Activated CD8-positive, alpha-beta memory T cell treated with anti-CD3 and anti-CD28 coated beads, Interleukin-2, amount 10 ng/mL, durations not matched to agents 7 days and 5 days (primary cell): Measurements from ENCODE around the gene CXXC5. TPM values are rescaled to one million over a fixed set of nuclear protein-coding genes. Genes with fewer than 3 reads are reported as not detected.

Experiments used
- ATAC-seq: fragments of 150-1000 bp; cut with Tn5 transposase; one replicate; pipeline ENCODE4 v1.10.0; 2021; ENCODE audit warnings: moderate library complexity
- CTCF ChIA-PET: fragments of 350-600 bp; sonication (Branson Sonifier 250); formaldehyde crosslinking; loops from one replicate; lab custom pipeline; 2021; ENCODE audit warnings: antibody characterized with exemption; lab: Charles Lee
- DNase-seq: peaks from one replicate; pipeline ENCODE4 v3.0.0-alpha.2; 2020
- H3K27ac Mint-ChIP-seq: one replicate; pipeline ENCODE4 v1.8.0; 2021; ENCODE audit warnings: mild to moderate bottlenecking, mixed read lengths
- H3K27me3 Mint-ChIP-seq: one replicate; pipeline ENCODE4 v1.8.0; 2021; ENCODE audit warnings: mixed read lengths
- H3K36me3 Mint-ChIP-seq: one replicate; pipeline ENCODE4 v1.8.0; 2021; ENCODE audit warnings: mild to moderate bottlenecking, mixed read lengths
- H3K4me1 Mint-ChIP-seq: one replicate; pipeline ENCODE4 v1.8.0; 2021; ENCODE audit warnings: mixed read lengths
- H3K4me3 Mint-ChIP-seq: one replicate; pipeline ENCODE4 v1.8.0; 2021; ENCODE audit warnings: mild to moderate bottlenecking, moderate library complexity, mixed read lengths
- H3K9me3 Mint-ChIP-seq: one replicate; pipeline ENCODE4 v1.8.0; 2022; ENCODE audit warnings: low read depth, mixed read lengths
- total RNA-seq, 2 experiments: library from RNA; stranded (reverse); gene quantifications; one replicate each; pipeline ENCODE4 v1.2.3, GENCODE V29; 2021

Gene CXXC5
- total RNA-seq, 2 experiments from 2014 or later, result 1.8 to 4.1 TPM

GRCh38 chr5:139692679-139693308 is 44.6 kb downstream of the CXXC5 start:
- CTCF ChIA-PET, result interaction anchor here (1.5 to 8.9 kb wide), 5 partner anchors 19 to 83 kb away, joined by 5 to 215 read pairs (median 7); no protein-coding TSS in a partner anchor
- no peaks in the 10 kb centered on the region for H3K9me3 Mint-ChIP-seq
- H3K4me1 Mint-ChIP-seq, result peaks cover 12% of the 10 kb centered on the region
- H3K4me3 Mint-ChIP-seq, result no peak overlapping the region
- no peaks in the 10 kb centered on the region for H3K36me3 Mint-ChIP-seq
- peaks cover 10% of the 10 kb centered on the region for H3K27me3 Mint-ChIP-seq
- H3K27ac Mint-ChIP-seq, result no peak overlapping the region
- ATAC-seq (no peak), DNase-seq (no peak)

- Mint-ChIP-seq H3K9me3 (no peaks in the 10 kb centered on the region), H3K4me3 (no peak overlapping the region), H3K36me3 (no peaks in the 10 kb centered on the region), H3K27ac (no peak overlapping the region), H3K27me3 (peaks cover 15% of the 10 kb centered on the region), H3K4me1 (peaks cover 20% of the 10 kb centered on the region)
- ATAC-seq, result no peak
- no peak for DNase-seq
- CTCF ChIA-PET, result interaction anchor here (1.0 to 8.9 kb wide), 6 partner anchors 16 to 82 kb away, joined by 3 to 215 read pairs (median 5); no protein-coding TSS in a partner anchor
These were observed 45.7 kb downstream of the CXXC5 start for GRCh38 chr5:139693676-139694364.

GRCh38 chr5:139694556-139695177 is 46.5 kb downstream of the CXXC5 start:
- no peaks in the 10 kb centered on the region for H3K9me3 Mint-ChIP-seq
- CTCF ChIA-PET, result interaction anchor here (1.1 to 8.9 kb wide), 2 partner anchors 15 to 60 kb away, joined by 4 to 215 read pairs; no protein-coding TSS in a partner anchor
- DNase-seq, result no peak
- no peak for ATAC-seq
- peaks cover 15% of the 10 kb centered on the region for H3K27me3 Mint-ChIP-seq
- H3K36me3 Mint-ChIP-seq, result no peaks in the 10 kb centered on the region
- H3K4me1 Mint-ChIP-seq, result peaks cover 20% of the 10 kb centered on the region
- H3K4me3 Mint-ChIP-seq, result no peak overlapping the region
- no peak overlapping the region for H3K27ac Mint-ChIP-seq

- H3K36me3 Mint-ChIP-seq, result no peaks in the 10 kb centered on the region
- H3K27ac Mint-ChIP-seq, result no peak overlapping the region
- peaks cover 20% of the 10 kb centered on the region for H3K4me1 Mint-ChIP-seq
- no peaks in the 10 kb centered on the region for H3K9me3 Mint-ChIP-seq
- ATAC-seq, result no peak
- H3K27me3 Mint-ChIP-seq, result peaks cover 15% of the 10 kb centered on the region
- no peak for DNase-seq
- CTCF ChIA-PET, result interaction anchor here (1.2 to 8.9 kb wide), 3 partner anchors 60 to 82 kb away, joined by 3 to 215 read pairs (median 6); no protein-coding TSS in a partner anchor
- no peak overlapping the region for H3K4me3 Mint-ChIP-seq
These were observed 47.0 kb downstream of the CXXC5 start for GRCh38 chr5:139695178-139695573.

GRCh38 chr5:139696167-139696893 is 48.2 kb downstream of the CXXC5 start:
- Mint-ChIP-seq H3K4me1 (peaks cover 28% of the 10 kb centered on the region), H3K36me3 (no peaks in the 10 kb centered on the region), H3K9me3 (no peaks in the 10 kb centered on the region), H3K27ac (no peak overlapping the region), H3K4me3 (no peak overlapping the region), H3K27me3 (peaks cover 25% of the 10 kb centered on the region)
- no peak for ATAC-seq
- DNase-seq, result no peak
- CTCF ChIA-PET, result interaction anchor here (1.2 to 8.9 kb wide), 5 partner anchors 21 to 121 kb away, joined by 3 to 215 read pairs (median 4); no protein-coding TSS in a partner anchor

GRCh38 chr5:139696894-139697658 is 48.9 kb downstream of the CXXC5 start:
- no peaks in the 10 kb centered on the region for H3K36me3 Mint-ChIP-seq
- peaks cover 31% of the 10 kb centered on the region for H3K4me1 Mint-ChIP-seq
- DNase-seq (no peak), ATAC-seq (peak; percentile 71)
- H3K27me3 Mint-ChIP-seq, result peaks cover 28% of the 10 kb centered on the region
- H3K9me3 Mint-ChIP-seq, result no peaks in the 10 kb centered on the region
- CTCF ChIA-PET, result interaction anchor here (1.3 to 8.9 kb wide), 3 partner anchors 62 to 122 kb away, joined by 3 to 215 read pairs (median 6); no protein-coding TSS in a partner anchor
- peak overlapping the region; percentile 32 for H3K4me3 Mint-ChIP-seq
- H3K27ac Mint-ChIP-seq, result no peak overlapping the region

GRCh38 chr5:139698490-139699146 is 50.5 kb downstream of the CXXC5 start:
- Mint-ChIP-seq H3K27ac (no peak overlapping the region), H3K4me1 (peaks cover 31% of the 10 kb centered on the region), H3K9me3 (no peaks in the 10 kb centered on the region), H3K36me3 (no peaks in the 10 kb centered on the region), H3K4me3 (no peak overlapping the region), H3K27me3 (peaks cover 35% of the 10 kb centered on the region)
- CTCF ChIA-PET, result interaction anchor here (0.6 kb wide), 1 partner anchor 675 kb away, joined by 4 read pairs; no protein-coding TSS in a partner anchor
- no peak for DNase-seq
- no peak for ATAC-seq

- Mint-ChIP-seq H3K27me3 (peaks cover 35% of the 10 kb centered on the region), H3K4me3 (no peak overlapping the region), H3K36me3 (no peaks in the 10 kb centered on the region), H3K27ac (no peak overlapping the region), H3K9me3 (no peaks in the 10 kb centered on the region), H3K4me1 (peaks cover 31% of the 10 kb centered on the region)
- DNase-seq, result no peak
- ATAC-seq, result no peak
- CTCF ChIA-PET, result interaction anchor here (0.6 to 2.7 kb wide), 3 partner anchors 29 to 675 kb away, joined by 3 to 10 read pairs (median 4); no protein-coding TSS in a partner anchor
These were observed 51.2 kb downstream of the CXXC5 start for GRCh38 chr5:139699351-139699750.

- Mint-ChIP-seq H3K27me3 (peaks cover 34% of the 10 kb centered on the region), H3K4me1 (peaks cover 30% of the 10 kb centered on the region), H3K36me3 (no peaks in the 10 kb centered on the region), H3K9me3 (no peaks in the 10 kb centered on the region), H3K4me3 (no peak overlapping the region), H3K27ac (no peak overlapping the region)
- ATAC-seq, result no peak
- CTCF ChIA-PET, result interaction anchor here (0.9 to 2.7 kb wide), 7 partner anchors 10 to 277 kb away, joined by 3 to 10 read pairs (median 4); no protein-coding TSS in a partner anchor
- no peak for DNase-seq
These were observed 52.5 kb downstream of the CXXC5 start for GRCh38 chr5:139700711-139701055.

GRCh38 chr5:139701056-139701741 is 53.0 kb downstream of the CXXC5 start:
- ATAC-seq (no peak), DNase-seq (no peak)
- no peaks in the 10 kb centered on the region for H3K9me3 Mint-ChIP-seq
- H3K4me3 Mint-ChIP-seq, result no peak overlapping the region
- H3K27ac Mint-ChIP-seq, result no peak overlapping the region
- no peaks in the 10 kb centered on the region for H3K36me3 Mint-ChIP-seq
- H3K27me3 Mint-ChIP-seq, result peaks cover 30% of the 10 kb centered on the region
- CTCF ChIA-PET, result interaction anchor here (0.9 to 2.7 kb wide), 7 partner anchors 10 to 278 kb away, joined by 3 to 10 read pairs (median 4); no protein-coding TSS in a partner anchor
- peaks cover 26% of the 10 kb centered on the region for H3K4me1 Mint-ChIP-seq

GRCh38 chr5:139702548-139702947 is 54.4 kb downstream of the CXXC5 start:
- no peak overlapping the region for H3K4me3 Mint-ChIP-seq
- DNase-seq (no peak), ATAC-seq (no peak)
- peaks cover 25% of the 10 kb centered on the region for H3K27me3 Mint-ChIP-seq
- H3K4me1 Mint-ChIP-seq, result peaks cover 19% of the 10 kb centered on the region
- H3K9me3 Mint-ChIP-seq, result no peaks in the 10 kb centered on the region
- no peaks in the 10 kb centered on the region for H3K36me3 Mint-ChIP-seq
- CTCF ChIA-PET, result no interaction called here
- no peak overlapping the region for H3K27ac Mint-ChIP-seq
